Measurements from ENCODE around the gene RAPGEF2. TPM values are rescaled to one million over a fixed set of nuclear protein-coding genes. Genes with fewer than 3 reads are reported as not detected.
"Not testable (repeated sequence)": the region's sequence is repeated elsewhere in the genome, so short reads cannot be mapped to it uniquely, and the experiment has no call there.

Gene RAPGEF2
- total RNA-seq, 4 donors from 2014 or later: 60.2 to 109 (median 79.7) TPM

GRCh38 chr4:159312236-159312635 lies 209.4 kb downstream of the RAPGEF2 start:
- TF ChIP-seq CTCF (IDR thresholded peaks at IDR 0.05): no peak
- no peak for TF ChIP-seq POLR2A (IDR thresholded peaks at IDR 0.05)
- intact Hi-C loops (cut with DNase I): no loop called here
- no peaks in the 10 kb centered on the region for H3K9me3 ChIP-seq
- H3K4me3 ChIP-seq (replicated peaks in 1 of 3): no peak overlapping the region
- H3K27ac ChIP-seq: no peak overlapping the region
- no peaks in the 10 kb centered on the region for H3K36me3 ChIP-seq
- H3K27me3 ChIP-seq: no peaks in the 10 kb centered on the region
- peaks cover 14 to 16% of the 10 kb centered on the region in 2 donors for H3K4me1 ChIP-seq
- DNase-seq: no peak

- H3K4me1 ChIP-seq: peaks cover 7 to 14% of the 10 kb centered on the region in 2 donors
- H3K27ac ChIP-seq; H3K4me3 ChIP-seq (replicated peaks in 1 of 3); intact Hi-C loops (cut with DNase I); H3K27me3 ChIP-seq; DNase-seq; H3K9me3 ChIP-seq; H3K36me3 ChIP-seq: not testable (repeated sequence)
- TF ChIP-seq CTCF (IDR thresholded peaks at IDR 0.05): peak in 1 of 6 experiments; percentile 10
- 90 to 93% methylated on average over 12 of the region's 12 CpGs for WGBS, 2 donors
Measured at GRCh38 chr4:159315879-159316278, 213.0 kb downstream of the RAPGEF2 start.

GRCh38 chr4:159317203-159317602 lies 214.3 kb downstream of the RAPGEF2 start:
- H3K27me3 ChIP-seq: no peaks in the 10 kb centered on the region
- peaks cover 0 to under 1% of the 10 kb centered on the region in 2 donors for H3K36me3 ChIP-seq
- no peak for DNase-seq
- intact Hi-C loops (cut with DNase I): no loop called here
- peaks cover 0 to 2% of the 10 kb centered on the region in 2 donors for H3K4me1 ChIP-seq
- H3K27ac ChIP-seq: no peak overlapping the region
- H3K9me3 ChIP-seq: no peaks in the 10 kb centered on the region
- H3K4me3 ChIP-seq (replicated peaks in 1 of 3): no peak overlapping the region
- 95 to 98% methylated on average over 5 of the region's 5 CpGs for WGBS, 2 donors
- TF ChIP-seq POLR2A (IDR thresholded peaks at IDR 0.05) (no peak), CTCF (IDR thresholded peaks at IDR 0.05) (no peak)

GRCh38 chr4:159319027-159319426 lies 216.1 kb downstream of the RAPGEF2 start:
- H3K36me3 ChIP-seq: peaks cover 3 to 16% of the 10 kb centered on the region in 2 donors
- WGBS, 2 donors: 95 to 99% methylated on average over 4 of the region's 4 CpGs

GRCh38 chr4:159326480-159326879 lies 223.6 kb downstream of the RAPGEF2 start:
- TF ChIP-seq CTCF (IDR thresholded peaks at IDR 0.05) (no peak), POLR2A (IDR thresholded peaks at IDR 0.05) (no peak)
- intact Hi-C loops (cut with DNase I): no loop called here
- no peaks in the 10 kb centered on the region for H3K4me1 ChIP-seq

More at GRCh38 chr4:159319027-159319426, 216.1 kb downstream of the RAPGEF2 start:
- Histone ChIP-seq H3K27me3 (no peaks in the 10 kb centered on the region), H3K9me3 (no peaks in the 10 kb centered on the region), H3K4me3 (replicated peaks in 1 of 3) (no peak overlapping the region), H3K27ac (no peak overlapping the region), H3K4me1 (no peaks in the 10 kb centered on the region)
- intact Hi-C loops (cut with DNase I): no loop called here
- no peak for DNase-seq
- TF ChIP-seq CTCF (IDR thresholded peaks at IDR 0.05) (no peak), POLR2A (IDR thresholded peaks at IDR 0.05) (no peak)

More at GRCh38 chr4:159326480-159326879, 223.6 kb downstream of the RAPGEF2 start:
- Histone ChIP-seq H3K27ac (no peak overlapping the region), H3K27me3 (no peaks in the 10 kb centered on the region), H3K4me3 (replicated peaks in 1 of 3) (no peak overlapping the region), H3K9me3 (no peaks in the 10 kb centered on the region), H3K36me3 (peaks cover 5 to 16% of the 10 kb centered on the region in 2 donors)
- no peak for DNase-seq

Measured in thyroid gland (tissue), 4 donors.